ENCODE results near the gene IL20RA. TPM values are rescaled to one million over a fixed set of nuclear protein-coding genes. Genes with fewer than 3 reads are reported as not detected.
"Not testable (repeated sequence)": the region's sequence is repeated elsewhere in the genome, so short reads cannot be mapped to it uniquely, and the experiment has no call there.

Gene IL20RA
- total RNA-seq, 1 donor from 2014 or later: not detected

DNA sequence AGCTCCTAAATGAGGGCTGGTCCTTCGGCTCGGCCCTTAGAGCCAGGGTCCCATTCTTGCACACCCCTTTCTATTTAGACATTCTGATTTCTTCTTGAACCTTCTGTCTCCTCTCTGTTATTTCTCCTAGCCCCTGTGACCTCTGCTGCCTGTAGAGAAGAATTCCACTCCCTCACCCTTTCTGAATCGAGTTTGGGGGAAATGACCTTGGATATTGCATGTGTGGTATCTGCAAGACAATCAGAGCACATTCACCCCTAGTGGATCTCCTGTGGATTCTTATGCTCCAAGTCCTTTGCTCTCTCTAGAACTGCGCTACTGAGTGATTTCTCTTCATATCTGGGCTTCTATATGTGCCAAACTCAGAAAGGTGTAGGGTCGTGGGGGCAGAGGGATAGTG, 67.7 kb downstream of the IL20RA start:
- intact Hi-C loops (cut with micrococcal nuclease): no loop called here

DNA sequence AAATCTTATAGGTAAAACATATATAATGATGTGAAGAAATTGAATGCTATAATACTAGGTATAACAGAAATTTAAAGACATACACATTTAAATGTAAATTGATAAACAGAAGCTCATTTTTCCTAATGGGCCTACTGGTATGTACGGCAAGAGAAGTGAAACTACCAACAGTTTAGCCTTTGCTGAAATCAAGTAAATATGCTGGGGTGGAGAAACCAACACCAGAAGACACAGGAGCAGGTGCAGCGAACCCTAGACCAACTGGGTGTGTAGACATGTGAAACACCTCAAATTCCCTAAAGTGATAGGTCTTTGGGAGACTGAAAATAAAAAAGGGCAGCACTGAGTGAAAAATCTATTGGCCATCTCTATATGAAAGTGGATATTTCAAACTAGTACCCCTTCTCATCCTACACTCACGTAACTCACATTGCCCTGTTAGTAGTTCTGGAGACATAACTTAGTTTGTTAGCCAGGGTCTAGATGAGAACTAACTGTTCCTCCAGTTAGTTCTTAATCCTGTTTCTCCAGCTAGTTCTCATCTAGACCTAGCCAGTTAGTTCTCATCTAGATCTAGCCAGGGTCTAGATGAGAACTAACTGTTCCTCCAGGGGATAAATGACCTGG, 69.6 kb downstream of the IL20RA start:
- intact Hi-C loops (cut with micrococcal nuclease): no loop called here

GRCh38 chr6:136973781-136974180, 71.0 kb downstream of the IL20RA start:
- intact Hi-C loops (cut with micrococcal nuclease): not testable (repeated sequence)

DNA sequence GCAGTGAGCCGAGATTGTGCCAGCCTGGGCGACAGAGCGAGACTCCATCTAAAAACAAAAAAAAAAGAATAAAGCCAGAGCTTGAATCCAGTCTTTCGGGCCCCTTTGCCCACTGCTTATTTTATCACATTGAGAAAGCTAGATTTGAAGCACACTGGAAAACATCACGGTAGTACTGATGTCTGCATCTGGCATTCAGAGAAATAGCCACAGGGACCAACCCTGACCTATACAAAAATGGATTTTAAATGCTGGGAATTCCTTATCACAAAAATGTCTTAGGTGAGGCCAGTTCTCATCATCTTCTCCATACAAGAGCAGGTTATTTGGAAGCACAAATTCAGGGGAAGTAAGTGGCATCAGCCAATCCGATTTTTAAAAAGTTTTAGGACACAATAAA, 73.2 kb downstream of the IL20RA start:
- intact Hi-C loops (cut with micrococcal nuclease): no loop called here

DNA sequence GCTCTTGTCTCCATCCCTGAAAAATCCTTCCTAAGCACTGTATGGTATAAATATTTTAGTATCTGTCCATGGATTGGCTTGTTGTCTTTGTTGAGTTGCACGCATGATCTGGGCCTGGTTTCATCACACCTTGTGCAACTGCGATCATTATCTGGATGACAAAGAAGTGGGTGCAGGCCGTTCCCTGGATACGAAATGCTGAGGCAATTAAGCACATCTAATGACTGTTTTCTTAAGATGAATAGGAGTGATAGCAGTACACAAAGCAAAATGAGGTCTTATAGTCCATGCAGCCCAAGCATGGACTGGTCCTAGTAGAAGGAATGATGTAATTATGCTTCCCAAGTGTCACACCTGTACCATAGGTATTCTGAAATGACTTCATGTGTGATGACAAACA, 74.8 kb downstream of the IL20RA start:
- intact Hi-C loops (cut with micrococcal nuclease): loop anchor here (5.0 kb wide), 4 partner anchors 67 to 1032 kb away; no protein-coding TSS in a partner anchor

- intact Hi-C loops (cut with micrococcal nuclease): loop anchor here (5.0 kb wide), 4 partner anchors 68 to 1033 kb away; no protein-coding TSS in a partner anchor
Observed at GRCh38 chr6:136969433-136969832, 75.3 kb downstream of the IL20RA start.

DNA sequence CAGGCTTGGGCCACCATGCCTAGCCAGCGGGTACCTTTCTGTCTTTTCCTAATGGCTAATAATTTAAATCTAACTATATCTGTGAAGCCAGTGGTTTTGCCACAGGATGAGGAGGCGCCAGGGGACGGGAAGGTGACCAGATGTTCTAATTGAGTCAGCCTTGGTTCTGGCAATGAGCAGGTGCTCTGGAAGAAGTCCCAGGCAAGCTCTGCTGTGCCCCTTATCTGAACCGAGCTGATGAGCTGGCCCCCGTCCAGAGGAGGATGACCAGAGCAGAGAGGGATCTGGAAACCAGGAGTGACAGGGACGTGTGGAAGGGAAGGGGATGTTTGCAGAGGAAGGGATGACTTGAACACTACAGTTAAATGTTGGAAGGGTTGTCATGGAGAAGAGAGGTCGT, 75.9 kb downstream of the IL20RA start:
- intact Hi-C loops (cut with micrococcal nuclease): loop anchor here (1.0 to 5.0 kb wide), 10 partner anchors 68 to 1033 kb away; partner anchors contain the start of gene PEX7

DNA sequence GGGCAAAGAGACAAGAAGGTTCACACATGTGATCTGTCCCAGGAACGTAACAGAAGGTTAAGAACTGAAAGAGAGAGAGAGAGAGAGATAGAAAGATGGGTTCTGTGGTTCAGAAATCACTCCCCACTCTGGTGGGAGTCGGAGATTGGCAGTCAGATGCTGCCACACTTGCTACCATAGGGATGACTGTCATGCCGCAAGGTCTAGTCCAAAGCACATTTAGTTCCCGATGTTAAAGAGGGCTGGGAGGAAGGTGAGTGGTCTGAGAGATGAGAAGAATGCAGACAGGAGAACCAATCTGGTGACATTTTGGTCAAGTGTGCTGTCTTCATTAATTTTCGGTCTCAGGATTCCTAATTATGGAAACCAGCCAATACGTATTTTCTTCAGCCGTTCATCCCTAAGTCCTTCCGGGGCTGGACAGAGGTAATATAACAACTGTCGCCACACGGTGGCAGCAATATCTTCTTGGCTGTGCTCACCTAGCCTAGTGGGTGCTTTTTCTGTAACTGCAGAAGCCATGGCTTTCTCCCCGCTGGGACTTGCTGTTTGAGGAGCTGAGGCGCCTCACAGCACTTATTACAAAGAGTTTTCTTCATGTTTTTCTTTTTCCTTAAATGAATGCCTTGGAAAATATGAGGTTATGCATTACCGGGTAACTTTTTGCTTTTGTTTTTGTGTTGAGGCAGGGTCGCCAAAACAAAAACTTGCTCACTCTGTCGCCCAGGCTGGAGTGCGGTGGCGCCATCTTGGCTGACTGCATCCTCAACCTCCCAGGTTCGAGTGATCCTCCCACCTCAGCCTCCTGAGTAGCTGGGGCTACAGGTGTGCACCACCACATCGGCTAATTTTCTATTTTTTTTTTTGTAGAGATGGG, 76.7 kb downstream of the IL20RA start:
- intact Hi-C loops (cut with micrococcal nuclease): loop anchor here (1.0 to 5.0 kb wide), 10 partner anchors 69 to 1034 kb away; partner anchors contain the start of gene PEX7

- intact Hi-C loops (cut with micrococcal nuclease): no loop called here
Observed at GRCh38 chr6:136964398-136964797, 80.4 kb downstream of the IL20RA start.

DNA sequence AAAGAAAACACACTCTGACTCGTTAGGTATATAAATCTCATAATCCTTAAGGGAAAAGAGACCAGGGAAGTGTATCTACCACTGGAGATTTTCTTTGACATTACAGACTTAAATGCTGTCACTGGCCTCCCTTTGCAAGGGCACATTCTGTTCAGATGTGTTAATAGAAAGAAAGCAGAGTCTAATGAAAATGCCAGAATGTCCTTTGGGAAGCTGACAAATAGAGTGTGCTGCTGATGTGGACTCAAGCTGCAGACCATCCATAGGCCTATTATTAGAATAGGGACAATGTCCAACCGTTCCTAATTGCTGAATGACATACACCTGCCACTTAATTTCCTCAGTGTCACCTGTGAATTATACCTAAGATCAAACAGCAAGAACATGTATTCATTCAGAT, 81.5 kb downstream of the IL20RA start:
- intact Hi-C loops (cut with micrococcal nuclease): no loop called here

- intact Hi-C loops (cut with micrococcal nuclease): no loop called here
Observed at GRCh38 chr6:136962661-136963060, 82.1 kb downstream of the IL20RA start.

- intact Hi-C loops (cut with micrococcal nuclease): no loop called here
Observed at GRCh38 chr6:136961848-136962247, 82.9 kb downstream of the IL20RA start.

DNA sequence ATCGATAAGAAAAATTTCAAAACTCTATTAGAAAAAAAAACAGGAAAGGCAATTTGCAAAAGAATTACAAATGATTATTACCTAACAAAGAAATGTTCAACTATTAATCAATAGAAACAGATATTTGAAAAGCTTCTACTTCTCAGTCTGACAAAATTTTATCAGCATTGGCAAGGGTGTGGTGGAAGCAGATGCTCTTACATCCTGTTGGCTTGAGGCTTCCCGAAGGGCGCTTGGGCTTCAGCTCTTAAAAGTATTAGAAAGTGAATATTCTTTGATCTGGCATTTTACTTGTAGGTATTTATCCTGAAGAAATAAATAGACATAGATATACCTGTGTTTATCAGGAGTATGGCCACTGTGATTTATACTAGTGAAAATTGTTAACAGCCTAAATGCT, 84.0 kb downstream of the IL20RA start:
- intact Hi-C loops (cut with micrococcal nuclease): no loop called here

GRCh38 chr6:136959935-136960334, 84.8 kb downstream of the IL20RA start:
- intact Hi-C loops (cut with micrococcal nuclease): not testable (repeated sequence)

DNA sequence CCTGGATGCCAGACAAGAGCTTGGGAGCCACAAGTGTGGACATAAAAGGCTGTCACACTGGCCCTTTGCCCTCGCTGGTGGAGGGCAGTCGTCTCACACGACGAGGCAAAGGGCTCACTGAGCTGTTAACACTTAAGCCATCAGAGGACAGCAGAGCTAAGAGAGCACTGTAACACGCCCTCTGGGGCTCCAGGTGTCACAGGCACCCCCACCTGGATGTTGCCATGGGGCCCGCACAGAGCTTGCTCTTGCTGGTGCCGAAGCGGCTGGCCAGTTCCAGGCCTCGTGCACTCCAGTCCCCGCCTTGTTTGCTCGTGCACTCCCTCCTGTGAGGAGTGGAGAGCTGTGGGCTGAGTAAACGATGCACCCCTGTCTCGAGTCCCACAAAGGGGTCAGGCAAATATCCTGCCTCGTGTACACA, 85.3 kb downstream of the IL20RA start:
- intact Hi-C loops (cut with micrococcal nuclease): no loop called here

GRCh38 chr6:136958168-136958567, 86.6 kb downstream of the IL20RA start:
- intact Hi-C loops (cut with micrococcal nuclease): no loop called here

DNA sequence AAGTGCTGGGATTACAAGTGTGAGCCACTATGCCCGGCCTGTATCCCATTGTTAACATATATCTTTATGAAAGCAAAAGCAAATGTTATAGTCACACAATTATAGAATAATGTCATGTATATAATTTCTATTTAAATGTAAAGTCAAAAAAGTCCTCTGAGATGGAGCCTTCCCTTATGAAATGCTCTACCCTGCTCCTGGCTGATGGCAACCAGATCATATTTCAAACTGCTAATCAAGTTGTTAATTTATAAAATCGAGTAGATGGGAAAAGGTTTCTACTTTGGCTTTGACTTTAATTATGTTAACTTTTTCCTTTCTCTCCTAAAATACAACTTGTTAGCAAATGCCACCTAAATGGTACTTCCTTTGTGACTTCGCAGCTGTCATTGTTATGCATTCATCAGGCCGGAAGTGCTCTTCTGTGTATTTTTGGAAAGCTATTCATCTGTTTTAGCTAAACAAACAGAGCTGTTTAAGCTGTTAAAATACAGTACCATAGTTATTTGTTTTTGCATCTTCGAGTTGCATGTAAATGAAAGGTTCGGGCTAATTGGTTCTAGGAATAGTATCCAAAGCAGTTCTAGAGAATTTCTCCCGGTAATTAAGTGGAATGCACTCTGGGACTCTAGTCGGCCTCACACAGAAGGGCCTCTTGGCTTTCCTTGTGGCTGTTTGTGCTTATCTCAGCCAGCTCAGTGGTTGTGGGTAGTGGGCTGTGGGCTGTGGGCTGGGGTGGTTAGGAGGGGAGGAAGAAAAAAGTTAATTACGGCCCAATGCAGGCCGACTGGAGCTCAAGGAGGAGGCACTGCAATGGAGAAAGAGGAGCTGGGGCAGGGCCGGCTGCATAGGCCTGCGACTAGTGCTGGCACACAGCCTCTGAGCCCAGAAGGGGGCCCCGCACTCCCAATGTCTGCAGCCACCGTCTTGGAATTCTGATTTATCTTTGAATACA, 87.9 kb downstream of the IL20RA start:
- intact Hi-C loops (cut with micrococcal nuclease): no loop called here

GRCh38 chr6:136955123-136955522, 89.6 kb downstream of the IL20RA start:
- intact Hi-C loops (cut with micrococcal nuclease): no loop called here

- intact Hi-C loops (cut with micrococcal nuclease): no loop called here
Observed at GRCh38 chr6:136952714-136953260, 92.0 kb downstream of the IL20RA start.

- intact Hi-C loops (cut with micrococcal nuclease): no loop called here
Observed at GRCh38 chr6:136950436-136951126, 94.2 kb downstream of the IL20RA start.
